ENCODE results near the gene CDIPT.

- TF ChIP-seq POLR2AphosphoS5 (IDR thresholded peaks at IDR 0.05; ENCODE audit: borderline replicate concordance, low read depth, low read length) (no peak), EZH2 (IDR thresholded peaks at IDR 0.05) (no peak), FOXP2 (optimal IDR thresholded peaks at IDR 0.05; ENCODE audit: control extremely low read depth, extremely low read length, insufficient read depth) (no peak)
These were observed 31.5 kb downstream of the CDIPT start for GRCh38 chr16:29831490-29831889.

Data from SK-N-MC (cell line).